ENCODE data around the gene BRF1. TPM values are rescaled to one million over a fixed set of nuclear protein-coding genes. Genes with fewer than 3 reads are reported as not detected.
"Not testable (repeated sequence)": the region's sequence is repeated elsewhere in the genome, so short reads cannot be mapped to it uniquely, and the experiment has no call there.

BRF1 gene
- total RNA-seq, 2 experiments from 2014 or later, result 23.7 to 26.4 TPM

- Histone ChIP-seq H3K9me2 (ENCODE audit: insufficient read depth, low read length) (no peaks in the 10 kb centered on the region), H2AFZ (ENCODE audit: low read length) (no peak overlapping the region), H3K36me3 (ENCODE audit: insufficient read depth, low read length) (no peaks in the 10 kb centered on the region), H3K4me3 (ENCODE audit: low read depth, low read length, poor library complexity, severe bottlenecking) (no peak overlapping the region), H3K4me2 (ENCODE audit: low read length) (no peak overlapping the region), H3K27ac (ENCODE audit: low read depth, low read length, poor library complexity, severe bottlenecking) (no peak overlapping the region), H3K4me1 (ENCODE audit: insufficient read depth, low read length, poor library complexity, severe bottlenecking) (no peaks in the 10 kb centered on the region), H3K9me3 (ENCODE audit: low read length) (no peaks in the 10 kb centered on the region), H4K20me1 (ENCODE audit: insufficient read depth, low read length) (peaks cover 5% of the 10 kb centered on the region; the same call in 1 of the 2 replicates), H3K79me2 (ENCODE audit: insufficient read depth, low read depth, low read length) (no peaks in the 10 kb centered on the region)
- CTCF ChIA-PET (ENCODE audit: unreplicated experiment), result no interaction called here
- no TSS peak for BruUV-seq (replicated peaks)
- intact Hi-C loops (cut with micrococcal nuclease; ENCODE audit: unreplicated experiment), result no loop called here
- DNase-seq (ENCODE audit: low spot score), result no peak
- TF ChIP-seq CTCF (conservative IDR thresholded peaks at IDR 0.05; ENCODE audit: low read length) (no peak), EZH2phosphoT487 (IDR thresholded peaks at IDR 0.05; ENCODE audit: borderline replicate concordance, low read depth, low read length) (no peak)
- POLR2A ChIA-PET, result no interaction called here
Observed at GRCh38 chr14:105328070-105328677, 27.4 kb upstream of the BRF1 start.

GRCh38 chr14:105327695-105328045 is 26.9 kb upstream of the BRF1 start:
- CTCF ChIA-PET (ENCODE audit: unreplicated experiment); H3K9me2 ChIP-seq (ENCODE audit: insufficient read depth, low read length); H3K4me2 ChIP-seq (ENCODE audit: low read length); H3K4me1 ChIP-seq (ENCODE audit: insufficient read depth, low read length, poor library complexity, severe bottlenecking); H3K36me3 ChIP-seq (ENCODE audit: insufficient read depth, low read length); intact Hi-C loops (cut with micrococcal nuclease; ENCODE audit: unreplicated experiment); H3K4me3 ChIP-seq (ENCODE audit: low read depth, low read length, poor library complexity, severe bottlenecking); H2AFZ ChIP-seq (ENCODE audit: low read length); H3K79me2 ChIP-seq (ENCODE audit: insufficient read depth, low read depth, low read length); POLR2A ChIA-PET; H3K9me3 ChIP-seq (ENCODE audit: low read length); DNase-seq (ENCODE audit: low spot score); H4K20me1 ChIP-seq (ENCODE audit: insufficient read depth, low read length); BruUV-seq (replicated peaks); H3K27ac ChIP-seq (ENCODE audit: low read depth, low read length, poor library complexity, severe bottlenecking): not testable (repeated sequence)

GRCh38 chr14:105326891-105327694 is 26.3 kb upstream of the BRF1 start:
- Histone ChIP-seq H3K79me2 (ENCODE audit: insufficient read depth, low read depth, low read length) (no peaks in the 10 kb centered on the region), H3K36me3 (ENCODE audit: insufficient read depth, low read length) (no peaks in the 10 kb centered on the region), H3K4me3 (ENCODE audit: low read depth, low read length, poor library complexity, severe bottlenecking) (no peak overlapping the region), H2AFZ (ENCODE audit: low read length) (no peak overlapping the region), H3K9me2 (ENCODE audit: insufficient read depth, low read length) (no peaks in the 10 kb centered on the region), H4K20me1 (ENCODE audit: insufficient read depth, low read length) (peaks cover 5% of the 10 kb centered on the region; the same call in 1 of the 2 replicates), H3K27ac (ENCODE audit: low read depth, low read length, poor library complexity, severe bottlenecking) (no peak overlapping the region), H3K9me3 (ENCODE audit: low read length) (no peaks in the 10 kb centered on the region), H3K4me2 (ENCODE audit: low read length) (no peak overlapping the region), H3K4me1 (ENCODE audit: insufficient read depth, low read length, poor library complexity, severe bottlenecking) (no peaks in the 10 kb centered on the region)
- POLR2A ChIA-PET, result no interaction called here
- TF ChIP-seq EZH2phosphoT487 (IDR thresholded peaks at IDR 0.05; ENCODE audit: borderline replicate concordance, low read depth, low read length) (no peak), CTCF (conservative IDR thresholded peaks at IDR 0.05; ENCODE audit: low read length) (no peak)
- CTCF ChIA-PET (ENCODE audit: unreplicated experiment), result no interaction called here
- DNase-seq (ENCODE audit: low spot score), result no peak
- no TSS peak for BruUV-seq (replicated peaks)
- intact Hi-C loops (cut with micrococcal nuclease; ENCODE audit: unreplicated experiment), result no loop called here

Measured in OCI-LY7 (cell line).